Left forelimb (tissue), 1 donor: ENCODE data around the gene TEF.
"Not testable (repeated sequence)": the region's sequence is repeated elsewhere in the genome, so short reads cannot be mapped to it uniquely, and the experiment has no call there.

Source experiments
- DNase-seq: peaks from one replicate; pipeline ENCODE4 v3.0.0-alpha.2; 2018; ENCODE audit warnings: low spot score

The TEF gene

DNA sequence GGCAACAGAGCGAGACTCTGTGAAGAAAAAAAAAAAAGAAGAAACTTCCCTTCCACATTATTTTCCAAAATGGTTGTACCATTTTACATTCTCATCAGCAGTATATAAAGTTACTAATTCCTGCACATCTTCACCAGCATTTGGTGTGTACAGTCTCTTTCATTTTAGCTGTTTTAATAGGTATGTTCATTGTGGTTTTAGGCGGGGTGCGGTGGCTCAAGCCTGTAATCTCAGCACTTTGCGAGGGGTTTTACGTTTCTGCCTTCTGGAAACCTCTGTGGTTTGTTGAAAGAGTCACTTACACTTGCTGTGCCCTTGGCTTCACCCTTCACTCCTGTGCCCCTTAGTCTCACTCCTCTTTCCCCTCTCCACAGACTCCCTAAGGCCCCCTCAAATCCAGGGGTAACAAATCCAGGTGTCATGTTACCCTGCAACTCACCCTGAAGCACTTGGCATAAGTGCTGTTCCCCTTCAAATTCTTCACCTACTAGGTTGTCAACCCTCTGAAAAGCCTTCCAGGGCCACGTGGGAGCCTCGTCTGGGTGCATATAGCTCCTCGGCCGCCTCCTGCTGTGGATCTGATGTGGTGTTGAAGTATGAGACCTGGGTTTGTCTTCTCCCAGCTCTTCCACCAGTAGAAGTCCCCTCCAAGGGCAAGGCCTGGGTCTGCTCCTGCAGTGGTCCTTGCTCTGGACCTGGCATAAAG lies 44.1 kb downstream of the TEF start:
- DNase-seq: no peak

DNA sequence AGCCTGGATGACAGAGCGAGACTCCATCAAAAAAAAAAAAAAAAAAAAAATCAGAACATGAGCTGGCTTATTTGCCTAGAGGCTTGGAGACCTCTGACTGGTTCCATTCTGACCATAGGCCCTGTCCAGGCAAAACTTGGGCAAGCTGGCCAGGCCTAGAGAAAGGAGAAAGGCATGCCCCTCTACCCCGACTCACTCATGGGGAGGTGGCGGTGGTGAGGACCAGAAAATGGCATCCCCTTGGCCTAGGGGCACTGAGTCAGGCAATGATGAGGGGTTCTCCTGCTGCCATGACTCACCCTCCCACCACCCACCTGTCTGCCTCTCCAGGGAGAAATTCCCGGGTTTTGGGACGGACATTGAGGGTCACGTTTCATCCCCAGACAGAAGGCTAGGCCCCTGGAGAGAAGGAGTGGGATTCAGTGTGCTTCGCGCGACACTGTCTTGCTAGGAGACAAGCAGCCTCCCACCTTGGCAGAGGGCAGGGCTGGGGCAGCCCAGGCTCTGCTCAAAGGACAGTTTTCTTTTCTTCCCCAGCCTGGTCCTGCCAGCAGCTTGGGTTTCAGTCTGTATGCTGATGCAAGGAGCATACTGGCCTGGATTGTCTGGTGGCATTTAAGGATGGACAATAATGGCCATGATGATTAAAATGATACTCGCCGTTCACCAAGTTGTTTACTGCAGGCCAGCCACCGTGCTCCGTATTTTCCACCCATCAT lies 47.6 kb downstream of the TEF start:
- DNase-seq: no peak

DNA sequence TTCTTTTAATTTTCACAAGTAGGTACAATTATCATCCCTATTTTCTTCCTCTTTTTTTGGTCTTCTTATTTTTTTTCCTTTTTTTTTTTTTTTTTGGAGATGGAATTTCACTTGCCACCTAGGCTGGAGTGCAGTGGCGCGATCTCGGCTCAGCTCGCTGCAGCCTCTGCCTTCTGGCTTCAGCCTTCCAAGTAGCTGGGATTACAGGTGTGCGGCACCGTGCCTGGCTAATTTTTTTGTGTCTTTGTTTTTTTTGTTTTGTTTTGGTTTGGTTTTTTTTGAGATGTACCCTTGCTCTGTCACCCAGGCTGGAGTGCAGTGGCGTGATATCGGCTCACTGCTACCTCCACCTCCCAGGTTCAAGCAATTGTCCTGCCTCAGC lies 48.2 kb downstream of the TEF start:
- no peak for DNase-seq

DNA sequence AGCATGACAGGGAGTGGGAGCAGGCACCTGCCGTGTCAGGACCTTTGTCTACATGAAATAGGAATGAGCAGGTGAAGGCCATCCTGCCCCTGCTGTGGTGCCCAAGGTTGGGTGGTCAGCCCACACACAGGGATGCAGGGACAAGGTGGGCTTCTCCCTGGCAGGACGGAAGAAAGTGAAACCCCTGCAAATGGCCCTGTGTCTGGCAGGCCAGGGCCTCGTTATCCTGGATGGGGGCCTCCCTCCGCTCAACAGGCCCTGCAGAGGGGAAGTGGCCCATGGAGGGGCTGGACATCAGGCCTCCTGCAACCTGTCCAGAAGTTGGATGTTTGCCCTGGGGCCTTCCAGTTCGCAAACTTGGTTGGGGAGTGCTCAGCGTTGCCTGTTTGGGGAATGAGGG lies 49.9 kb downstream of the TEF start:
- no peak for DNase-seq

DNA sequence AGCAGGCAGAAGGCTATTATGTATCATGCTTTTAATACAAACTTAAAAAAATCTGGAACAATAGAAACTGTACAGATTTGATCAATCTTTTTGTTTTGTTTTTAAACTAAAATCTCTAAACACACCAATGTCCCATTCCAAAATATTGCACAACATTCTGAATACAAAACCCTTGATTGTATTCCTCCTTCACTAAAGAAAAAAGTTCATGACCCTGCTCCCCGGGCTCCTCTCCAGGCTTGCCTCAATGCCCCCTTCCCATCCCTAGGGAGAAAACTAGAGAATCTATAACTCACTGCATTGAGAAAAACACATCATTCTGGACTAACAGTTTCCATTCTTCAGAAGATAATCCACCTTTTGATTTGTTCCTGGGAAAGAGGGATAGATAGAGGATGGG lies 51.7 kb downstream of the TEF start:
- not testable (repeated sequence) for DNase-seq

DNA sequence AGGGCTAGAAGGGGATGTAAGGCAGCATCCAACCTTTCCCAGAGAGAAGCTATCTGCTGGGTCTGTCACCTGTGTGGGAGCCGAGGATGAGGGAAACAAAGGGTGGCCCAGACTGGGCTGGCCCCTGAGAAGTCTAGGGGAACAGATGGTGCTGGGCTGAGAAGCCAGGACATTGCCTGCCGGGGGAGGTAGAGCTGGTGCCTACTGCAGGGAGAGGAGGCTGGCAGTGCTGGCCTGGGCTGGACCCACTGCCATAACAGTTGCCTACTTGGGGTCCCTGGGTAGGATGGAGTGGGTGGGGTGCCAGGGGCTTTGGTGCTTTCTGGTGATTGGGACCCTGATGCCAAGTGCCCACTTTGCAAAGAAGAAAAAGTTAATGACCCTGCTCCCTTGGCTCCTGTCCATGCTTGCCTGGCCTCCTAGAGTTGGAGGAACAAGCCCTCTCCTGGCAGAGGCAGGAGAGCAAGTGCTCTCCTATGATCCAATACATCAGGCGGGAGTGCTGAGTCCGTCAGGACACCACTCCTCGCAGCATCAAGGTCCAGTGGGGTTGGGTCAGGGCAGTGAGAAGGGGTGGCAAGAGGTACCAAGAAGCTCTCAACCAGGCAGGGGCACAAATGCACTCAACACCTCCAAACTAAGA lies 52.7 kb downstream of the TEF start:
- not testable (repeated sequence) for DNase-seq

DNA sequence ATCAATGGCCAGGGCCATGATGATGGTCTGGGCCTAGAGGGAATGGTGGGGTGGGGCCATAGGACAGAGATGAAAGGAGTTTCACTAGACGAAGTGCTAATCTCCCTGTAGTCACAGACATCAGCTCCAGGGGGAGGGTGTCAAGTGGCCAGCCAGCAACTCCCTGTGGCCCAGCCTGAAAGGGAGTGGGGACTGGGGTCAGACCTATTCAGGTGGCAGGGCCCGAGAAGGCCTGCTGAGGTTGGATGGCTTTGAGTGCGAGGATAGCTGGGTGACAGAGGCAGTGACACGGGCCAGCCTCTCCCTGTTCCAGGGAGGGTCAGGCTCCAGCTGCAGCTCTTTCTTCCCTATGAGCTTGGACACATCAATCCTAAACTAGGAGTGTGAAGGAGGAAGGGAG lies 53.8 kb downstream of the TEF start:
- DNase-seq: no peak

DNA sequence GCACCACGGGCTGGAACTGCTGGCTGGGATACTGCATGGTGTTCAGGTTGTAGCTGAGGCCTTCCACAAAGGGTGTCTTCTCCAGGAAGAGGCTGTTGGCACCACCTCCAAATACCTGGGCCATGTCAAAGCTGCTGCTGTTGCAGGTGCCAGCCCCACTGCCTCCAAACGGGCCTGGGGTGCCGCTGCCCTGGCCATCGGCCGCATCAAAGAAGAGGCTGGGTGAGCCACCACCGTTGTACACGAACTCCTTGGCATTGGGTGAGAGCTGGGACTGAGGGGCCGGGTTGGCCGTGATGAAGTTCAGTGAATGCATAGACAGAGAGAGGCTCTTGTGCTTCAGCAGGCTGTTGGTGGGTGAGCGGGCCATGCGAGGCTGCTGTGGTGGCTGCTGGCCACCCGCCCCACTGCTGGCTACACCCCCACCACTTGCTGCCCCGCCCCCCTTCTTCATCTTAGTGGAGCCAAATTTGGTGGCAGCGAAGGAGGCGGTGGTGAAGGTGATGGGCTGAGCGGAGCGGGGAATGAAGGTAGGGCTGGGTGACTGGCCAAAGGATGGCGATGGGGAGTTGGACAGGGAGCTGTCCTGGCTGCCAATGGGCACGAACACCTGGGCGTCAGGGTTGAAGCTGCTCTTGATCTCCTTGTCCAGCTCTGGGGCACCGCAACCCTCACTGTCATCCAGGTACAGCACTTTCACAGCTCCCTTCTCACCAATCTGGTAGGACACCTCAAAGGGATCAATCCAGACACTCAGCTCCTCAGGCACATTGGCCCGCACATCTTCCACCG lies 54.8 kb downstream of the TEF start:
- DNase-seq: no peak

DNA sequence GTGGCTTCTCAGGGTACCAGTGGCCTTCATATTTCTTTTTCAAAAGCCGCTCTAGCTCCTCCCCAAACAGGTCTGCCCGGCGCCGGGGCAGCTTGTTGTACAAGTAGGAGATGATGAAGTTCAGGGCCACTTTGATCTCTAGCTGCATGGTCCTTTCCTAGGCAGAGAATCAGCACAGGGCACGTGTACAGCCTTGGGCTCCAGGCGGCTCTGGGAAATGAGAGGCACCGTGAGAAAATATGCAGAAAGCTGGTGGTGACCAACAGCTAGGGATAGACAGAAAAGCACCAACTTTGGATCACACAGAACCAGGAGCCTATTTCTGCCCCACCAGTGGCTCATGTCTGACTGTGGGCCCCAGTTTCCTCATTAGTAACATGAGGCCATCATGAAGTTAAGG lies 55.5 kb downstream of the TEF start:
- DNase-seq: no peak

DNA sequence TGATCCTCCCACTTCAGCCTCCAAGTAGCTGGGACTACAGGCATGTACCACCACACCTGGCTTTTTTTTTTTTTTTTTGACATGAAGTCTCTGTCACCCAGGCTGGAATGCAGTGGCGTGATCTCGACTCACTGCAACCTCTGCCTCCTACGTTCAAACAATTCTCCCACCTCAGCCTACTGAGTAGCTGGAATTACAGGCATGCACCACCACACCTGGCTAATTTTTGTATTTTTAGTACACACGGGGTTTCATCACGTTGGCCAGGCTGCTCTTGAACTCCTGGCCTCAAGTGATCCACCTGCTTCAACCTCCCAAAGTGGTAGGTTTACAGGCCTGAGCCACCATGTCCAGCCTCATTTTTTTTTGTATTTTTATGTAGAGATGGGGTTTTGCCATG lies 58.8 kb downstream of the TEF start:
- DNase-seq: not testable (repeated sequence)

DNA sequence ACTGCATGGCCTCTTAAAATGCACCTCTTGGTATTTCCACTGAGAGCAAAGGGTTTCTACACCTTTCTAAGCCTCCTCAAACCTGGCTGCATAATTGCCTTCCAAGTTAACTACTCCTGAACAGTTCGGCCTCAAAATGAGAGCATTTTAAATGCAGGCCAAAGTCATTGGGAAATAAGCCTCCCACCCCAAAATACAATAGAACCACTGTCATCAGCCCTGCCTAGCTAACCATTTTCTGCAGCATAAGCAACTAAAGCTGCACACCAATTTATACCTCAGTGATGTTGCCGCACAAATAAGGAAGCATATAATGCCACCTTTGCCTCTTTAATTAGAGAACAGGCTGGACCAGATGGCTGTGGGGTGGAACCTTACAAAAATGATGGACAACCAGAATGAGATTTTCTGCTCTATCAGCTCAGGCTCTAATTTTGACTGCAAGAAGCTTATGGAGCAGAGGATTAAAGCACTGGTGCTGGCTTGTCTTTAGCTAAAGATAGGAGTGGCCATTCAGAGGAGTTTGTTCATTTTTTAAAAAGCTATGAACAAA lies 60.6 kb downstream of the TEF start:
- no peak for DNase-seq

DNA sequence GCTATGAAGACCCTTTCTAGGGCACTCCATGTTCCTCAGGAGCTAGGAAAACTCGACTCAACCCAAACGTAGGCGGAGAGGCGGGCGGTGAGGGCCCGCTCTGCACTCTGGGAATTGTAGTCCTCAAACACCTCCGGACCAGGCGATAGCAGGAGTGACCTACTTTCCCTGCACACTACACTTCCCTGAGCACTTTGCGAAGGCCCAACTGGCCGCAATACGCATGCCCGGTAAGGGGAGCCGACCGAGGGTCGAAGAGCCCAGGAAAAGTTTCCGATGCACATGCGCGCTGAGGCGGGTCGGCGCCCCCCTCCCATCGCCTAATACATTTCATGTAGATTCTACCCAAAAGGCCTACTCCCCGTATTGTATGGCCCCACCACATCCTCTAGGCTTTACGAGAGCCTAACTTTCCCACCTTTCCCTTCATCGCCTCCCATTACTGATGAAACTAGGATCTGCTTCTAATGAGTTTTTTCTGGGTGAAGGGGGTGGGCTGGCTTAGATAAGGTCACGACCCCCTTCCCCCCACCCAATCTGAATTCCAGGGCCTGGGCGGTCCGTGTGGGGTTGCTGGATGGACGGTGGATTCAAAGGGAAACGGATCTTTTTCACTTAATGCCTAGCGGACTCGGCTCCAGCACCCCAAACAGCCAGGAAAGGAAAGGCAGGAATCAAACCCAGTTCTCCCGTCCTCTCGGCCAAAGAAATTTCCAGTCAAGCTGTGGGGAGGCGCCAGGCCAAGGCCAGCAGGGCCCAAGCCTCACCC lies 62.8 kb downstream of the TEF start:
- peak; percentile 94 for DNase-seq

DNA sequence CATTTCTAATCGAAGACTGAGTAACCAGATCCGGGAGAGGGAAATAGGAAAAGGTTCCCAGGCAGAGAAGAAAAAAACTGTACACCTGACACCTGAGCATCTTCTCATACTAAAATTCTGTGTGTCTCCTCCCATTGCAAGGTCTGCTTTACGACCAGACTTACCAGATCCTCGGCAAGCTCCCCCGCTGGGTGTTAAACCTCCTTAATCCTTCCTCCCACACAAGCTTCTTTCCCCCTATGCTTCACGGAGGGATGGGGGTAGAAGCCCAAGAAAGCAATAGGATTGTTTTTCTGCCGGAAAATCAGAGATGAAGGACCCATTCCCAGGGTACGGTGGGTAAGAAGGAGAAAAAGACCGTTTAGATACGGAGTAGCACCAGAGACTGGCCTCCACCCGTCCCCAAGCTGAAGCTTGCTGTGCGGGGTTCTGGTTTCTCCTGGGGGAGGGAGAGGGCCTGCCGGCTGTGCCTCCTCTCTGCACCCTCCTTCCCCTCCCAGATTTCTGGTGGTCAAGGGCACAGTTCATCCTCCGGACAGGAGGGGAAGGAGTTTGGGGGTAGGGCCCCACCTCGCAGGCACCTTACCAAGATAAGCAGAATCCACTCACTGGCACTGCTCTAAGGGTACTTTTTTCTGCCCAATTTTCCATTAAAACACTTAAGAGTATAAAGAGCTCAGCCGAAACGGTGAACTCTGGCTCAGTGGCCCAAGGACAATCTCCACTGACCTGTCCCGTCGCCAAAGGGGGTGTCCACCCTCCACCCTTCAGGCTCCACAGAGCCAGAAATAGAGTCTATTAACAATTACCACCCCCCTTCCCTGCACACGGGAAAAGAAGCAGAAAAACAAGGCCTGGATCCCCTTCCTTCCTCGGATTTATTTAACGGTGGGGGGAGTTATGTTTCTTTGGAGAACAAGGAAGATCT lies 63.7 kb downstream of the TEF start:
- DNase-seq: no peak

DNA sequence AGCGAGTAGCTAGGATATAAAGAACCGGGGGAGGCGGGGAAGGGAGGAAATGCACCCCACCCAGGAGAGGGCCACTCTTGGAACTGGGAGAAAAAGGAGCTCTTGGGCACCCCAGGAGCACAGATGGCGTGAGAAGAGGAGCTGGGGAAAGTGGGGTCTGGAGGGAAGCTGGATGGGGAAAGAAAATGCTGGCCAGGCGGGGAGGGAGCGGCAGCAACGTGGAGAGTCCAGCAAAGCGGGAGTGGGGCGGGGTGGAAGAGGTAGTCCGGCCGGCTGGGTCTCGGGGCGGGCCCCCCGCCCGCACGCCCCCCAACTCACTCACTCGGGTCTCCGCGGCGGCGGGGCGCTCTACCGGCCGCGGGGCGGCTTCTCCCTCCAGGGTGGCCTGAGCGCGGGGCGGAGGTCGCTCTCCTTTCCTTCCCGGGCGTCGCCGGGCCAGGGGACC lies 64.3 kb downstream of the TEF start:
- no peak for DNase-seq

DNA sequence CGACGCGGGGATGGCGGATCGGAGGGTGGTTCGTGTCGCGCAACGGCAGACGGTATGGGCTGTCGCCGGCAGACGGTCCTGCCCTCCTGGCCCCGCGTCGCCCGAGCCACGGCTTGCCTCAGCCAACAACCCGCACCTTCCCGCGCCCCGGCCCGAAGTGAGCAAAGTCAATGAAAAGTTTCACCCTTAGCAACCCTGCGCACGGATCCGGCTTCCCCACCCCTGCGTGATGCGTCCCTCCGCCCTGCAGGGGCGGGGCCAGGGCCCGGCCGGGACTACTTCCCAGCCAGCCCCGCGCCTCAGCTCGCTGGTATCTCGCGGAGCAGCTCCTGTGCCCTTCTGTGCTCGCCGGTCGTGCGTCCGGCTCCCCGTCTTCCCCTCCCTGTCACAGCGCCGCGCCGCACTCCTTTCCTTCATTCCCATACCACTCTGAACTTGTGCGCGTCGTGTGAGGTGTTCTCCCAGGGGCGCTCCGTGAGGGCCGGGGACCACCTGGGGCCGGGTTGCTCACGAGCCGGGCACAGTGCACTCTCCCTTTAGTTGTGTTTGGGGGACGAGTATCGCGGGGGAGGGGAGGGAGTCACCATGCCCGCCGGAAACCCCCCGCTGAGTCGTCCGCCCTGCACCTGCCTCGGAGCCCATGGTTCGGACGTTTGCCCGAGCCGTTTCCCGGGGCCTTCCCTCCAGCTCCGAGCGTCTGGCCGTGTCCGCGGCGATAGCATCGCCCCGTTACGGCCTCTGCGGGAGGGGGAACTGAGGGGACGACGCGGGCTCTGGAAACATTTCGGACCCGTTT lies 65.1 kb downstream of the TEF start, which contains the start of gene TOB2:
TOB2 (minus strand) TSS at position 163 of the 796 bp plus-strand sequence. CDS start 9,456 bp downstream, outside the sequence.
- peak; percentile 97 for DNase-seq

DNA sequence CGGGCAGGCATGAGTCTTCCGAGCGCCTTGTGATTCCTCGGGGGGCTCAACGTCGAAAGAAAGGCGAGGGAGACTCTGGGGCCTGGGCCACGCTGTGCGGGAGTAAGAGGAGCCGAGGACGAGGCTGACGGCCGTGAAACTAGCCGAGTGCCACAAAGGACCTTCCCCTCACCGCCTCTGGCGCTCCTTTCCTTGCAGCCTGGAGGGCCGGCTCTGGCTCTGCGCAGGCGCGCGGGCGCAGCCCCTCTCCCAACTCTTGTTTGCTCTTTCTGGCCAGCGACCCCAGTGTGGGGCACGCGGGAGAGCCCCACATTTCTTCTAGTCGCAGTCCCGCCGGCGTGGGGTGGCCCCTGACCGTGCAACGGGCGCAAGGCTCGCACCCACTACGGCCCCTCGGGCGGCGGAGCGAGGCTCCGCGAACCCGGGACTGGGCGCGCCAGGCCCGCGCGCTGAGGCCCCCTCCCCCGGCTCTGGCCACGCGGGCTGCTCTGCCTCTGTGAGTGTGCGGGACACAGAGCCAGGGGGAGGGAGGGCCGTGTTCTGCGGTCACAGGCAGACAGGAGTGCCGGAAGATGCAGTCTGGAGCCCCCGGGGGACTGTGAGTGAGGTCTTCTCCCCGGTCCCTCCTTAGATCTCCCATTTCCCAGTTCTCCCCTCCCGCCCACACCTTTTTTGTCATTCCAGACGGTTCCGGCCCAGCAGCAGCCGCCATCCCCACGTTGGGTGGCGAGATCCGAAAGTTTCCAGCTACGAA lies 65.9 kb downstream of the TEF start:
- peak; percentile 89 for DNase-seq

DNA sequence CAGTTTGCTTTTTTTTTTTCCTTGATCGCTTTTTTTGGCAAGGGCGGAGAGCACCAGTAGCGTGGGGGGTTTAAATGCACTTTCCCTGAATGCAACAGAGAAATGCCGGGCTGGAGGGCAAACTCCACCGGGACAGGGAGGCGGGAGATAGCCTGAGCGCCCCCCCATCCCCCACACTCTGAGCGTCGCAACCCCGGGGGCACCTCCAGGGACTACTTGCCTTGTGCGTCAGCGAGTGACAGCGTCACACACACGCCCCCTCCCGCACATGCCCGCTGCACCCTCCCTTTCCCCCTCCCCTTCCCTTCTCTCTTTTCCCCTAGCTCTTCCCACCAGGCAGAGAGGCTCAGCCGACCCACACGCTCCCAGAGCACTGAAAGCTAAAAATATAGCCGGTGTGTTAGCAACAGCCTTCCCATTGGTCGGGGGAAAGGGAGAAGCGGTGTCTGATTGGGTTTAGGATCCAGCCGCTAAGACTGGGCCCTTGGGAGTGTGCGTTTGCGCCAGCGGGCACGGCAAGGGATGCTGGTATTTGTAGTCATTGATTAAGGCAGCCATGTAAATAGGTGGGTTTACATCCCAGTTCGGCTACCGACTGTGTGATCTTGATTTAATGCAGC lies 66.6 kb downstream of the TEF start:
- DNase-seq: peak; percentile 97
